RKO (cell line): ENCODE measurements around the gene GRIK4.
A peak's percentile ranks its signal among the peaks of the same experiment; 100 is the strongest.

ENCODE experiments used
- DNase-seq: peaks from one replicate; pipeline ENCODE4 v3.0.0-alpha.2; 2016; ENCODE audit warnings: low spot score

GRIK4 gene

DNA sequence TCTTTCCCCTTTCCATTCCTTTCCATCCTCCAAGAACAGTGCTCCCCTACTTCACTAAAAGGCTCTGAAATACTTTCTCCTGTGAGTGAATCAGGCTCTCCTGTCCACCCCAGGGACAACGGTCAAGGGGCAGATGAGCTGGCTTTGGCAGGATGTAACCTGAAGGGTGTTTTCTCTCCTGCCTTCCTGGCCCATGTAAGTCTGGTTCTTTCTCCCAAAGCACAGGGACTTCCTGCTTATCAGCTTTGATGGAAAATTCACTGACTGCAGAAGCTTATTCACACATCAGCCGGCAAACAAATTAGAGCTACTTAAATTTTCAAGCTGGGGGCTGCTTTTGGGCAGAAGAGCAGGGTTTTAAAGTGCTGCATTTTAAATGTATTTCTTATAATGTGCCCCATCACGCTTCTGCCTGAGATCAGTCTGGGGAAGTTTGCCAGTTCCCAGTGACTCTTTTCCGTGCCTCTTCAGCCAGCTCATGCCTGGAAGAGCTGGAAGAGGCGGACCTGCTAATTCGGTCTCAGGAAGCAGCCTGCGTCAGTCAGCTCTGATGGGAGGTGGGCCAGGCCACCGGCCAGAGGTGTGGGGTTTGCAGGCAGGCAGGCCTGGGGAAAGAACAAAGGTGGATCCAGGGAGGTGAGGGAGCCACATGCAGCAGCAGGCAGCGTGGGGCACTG is 372.0 kb downstream of the GRIK4 start:
- peak; percentile 33 for DNase-seq

DNA sequence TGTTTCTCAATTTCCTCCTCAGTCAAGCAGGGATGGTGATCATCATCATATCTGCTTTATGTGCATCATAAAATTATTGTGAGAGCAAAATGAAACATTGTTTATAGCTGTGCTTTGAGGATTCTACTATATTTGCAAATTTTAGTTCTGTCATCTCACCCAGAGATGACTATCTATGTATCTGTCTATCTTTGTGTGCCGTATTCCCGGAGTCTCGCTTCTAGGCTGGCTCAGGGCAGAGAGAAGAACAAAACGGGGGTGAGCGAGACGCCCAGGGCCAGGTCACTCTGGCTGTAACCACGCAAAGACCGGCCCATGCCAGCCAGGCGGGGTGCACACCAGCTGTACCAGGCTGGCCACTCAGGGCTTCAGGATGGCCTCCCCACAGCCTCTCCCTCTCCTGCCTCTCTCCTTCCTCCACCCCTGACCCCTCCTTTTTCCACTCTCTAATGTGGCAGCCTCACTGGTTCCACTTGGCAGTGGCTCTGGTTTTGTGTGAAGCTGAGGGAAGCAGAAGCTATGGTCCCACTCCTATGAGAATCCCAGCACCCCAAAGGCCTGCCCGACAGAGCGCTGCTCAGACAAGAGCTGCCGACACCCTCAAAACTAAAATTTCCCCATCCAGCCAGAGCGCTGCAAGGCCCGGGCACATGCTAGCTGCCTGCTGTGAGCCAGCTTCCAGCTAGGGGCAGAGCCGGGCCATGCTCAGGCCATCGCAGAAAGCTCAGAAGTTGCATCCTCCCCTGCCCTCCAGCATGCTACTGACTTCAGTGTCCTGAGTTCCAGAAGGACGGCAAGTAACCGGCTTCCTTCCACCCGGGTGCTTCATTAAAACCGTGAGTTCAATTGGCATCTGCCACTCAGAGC is 372.8 kb downstream of the GRIK4 start:
- DNase-seq: no peak

DNA sequence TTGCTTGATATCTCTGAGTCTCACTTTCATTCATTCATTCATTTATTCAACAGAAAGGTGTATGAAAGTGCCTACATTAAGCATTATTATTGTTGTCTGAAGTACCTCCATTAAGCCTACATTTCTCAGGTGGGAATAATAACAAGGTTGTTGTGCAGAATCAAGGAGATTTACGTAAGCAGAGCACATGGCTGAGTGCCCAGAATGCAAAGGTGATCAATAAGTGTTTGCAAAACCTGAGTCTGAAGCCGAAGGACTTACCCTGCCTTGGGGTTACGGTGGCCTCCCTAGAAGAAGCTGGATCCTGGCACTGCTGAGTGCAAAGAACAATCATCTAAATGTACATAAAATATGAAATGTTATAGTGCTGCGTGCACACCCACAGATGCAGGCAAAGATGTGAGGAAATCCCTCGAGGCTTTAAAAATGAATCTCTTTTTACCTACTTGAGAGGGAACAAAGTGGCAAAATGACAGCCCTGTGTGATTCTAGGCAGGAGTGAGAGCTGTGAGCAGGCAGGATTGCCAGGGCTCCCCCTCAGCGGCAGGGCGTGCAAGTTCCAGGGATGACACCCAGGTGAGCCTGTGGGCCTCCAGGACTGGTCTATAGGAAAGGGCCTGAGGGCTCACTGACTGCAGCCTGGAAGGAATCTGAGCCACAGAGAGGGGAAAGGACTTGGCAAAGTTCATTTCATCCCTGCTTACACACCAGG is 379.2 kb downstream of the GRIK4 start:
- no peak for DNase-seq

DNA sequence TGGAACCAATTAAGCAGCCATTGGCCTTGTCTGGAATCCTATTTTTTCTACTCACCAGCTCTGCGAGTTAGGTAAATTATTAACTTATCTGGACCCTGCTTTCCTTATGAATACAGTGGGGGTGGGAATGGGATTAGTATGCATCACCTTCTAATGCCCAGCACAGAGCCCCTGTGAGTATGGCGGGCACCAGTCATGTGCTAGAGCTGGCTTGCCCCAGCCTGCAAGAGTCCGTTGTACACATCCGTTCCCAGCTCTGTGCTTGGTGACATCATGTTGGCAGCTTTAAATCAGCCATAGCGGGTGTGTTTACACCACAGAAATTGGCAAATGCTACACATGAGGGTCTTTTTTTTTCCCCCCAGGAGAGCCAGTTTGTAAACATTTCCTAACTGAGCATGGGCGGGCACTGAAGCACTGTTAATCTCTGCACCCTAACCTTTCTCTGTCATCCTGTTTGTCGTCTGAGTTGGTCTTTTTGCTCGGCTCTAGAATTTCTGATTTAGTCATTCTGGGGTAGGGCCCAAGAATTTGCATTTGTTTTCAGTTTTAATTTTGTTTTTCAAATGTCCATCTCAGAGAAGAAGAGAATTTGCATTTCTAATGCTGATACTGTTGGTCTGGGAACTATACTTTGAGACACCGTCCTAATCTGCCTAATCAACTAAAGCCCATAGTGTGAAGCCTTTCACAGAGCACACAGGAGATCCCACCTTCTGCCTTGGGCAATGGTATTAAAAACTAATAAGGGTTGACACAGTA is 382.1 kb downstream of the GRIK4 start:
- no peak for DNase-seq

DNA sequence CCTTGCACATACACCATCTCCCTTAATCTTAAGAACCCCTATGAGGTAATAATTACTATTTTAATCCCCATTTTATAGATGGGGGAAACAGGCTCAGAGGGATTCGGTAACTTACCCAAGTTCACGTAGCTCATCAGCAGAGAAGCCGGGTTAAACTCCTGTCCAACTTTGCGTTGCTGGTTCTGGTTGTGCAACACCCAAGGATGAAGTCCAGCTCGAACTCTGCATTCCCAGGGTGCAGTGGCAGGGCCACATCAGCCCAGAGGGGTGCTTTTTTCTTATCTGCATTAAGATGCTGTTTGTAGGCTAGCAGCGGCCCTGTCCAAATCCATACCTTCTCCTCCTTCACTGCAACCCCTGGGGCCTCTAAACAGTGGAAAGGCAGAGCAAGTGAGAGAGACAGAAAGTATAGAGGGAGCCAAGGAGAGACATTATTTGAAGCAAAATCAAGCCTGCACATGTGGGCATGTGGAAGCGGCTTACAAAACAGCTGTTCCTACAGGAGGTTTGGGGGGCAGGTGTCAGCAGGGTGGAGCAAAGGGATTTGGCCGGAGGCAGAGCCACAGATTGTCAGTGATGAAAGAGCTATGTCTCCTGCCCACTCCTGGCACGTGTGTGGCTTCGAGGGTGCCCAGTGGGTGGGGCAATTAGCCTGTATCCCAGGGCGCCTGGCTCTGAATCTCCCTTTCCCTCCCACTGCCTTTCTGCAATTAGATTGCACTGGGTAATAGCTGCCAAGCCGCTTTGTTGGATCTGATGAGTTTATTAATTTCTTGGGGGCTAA is 382.8 kb downstream of the GRIK4 start:
- no peak for DNase-seq

DNA sequence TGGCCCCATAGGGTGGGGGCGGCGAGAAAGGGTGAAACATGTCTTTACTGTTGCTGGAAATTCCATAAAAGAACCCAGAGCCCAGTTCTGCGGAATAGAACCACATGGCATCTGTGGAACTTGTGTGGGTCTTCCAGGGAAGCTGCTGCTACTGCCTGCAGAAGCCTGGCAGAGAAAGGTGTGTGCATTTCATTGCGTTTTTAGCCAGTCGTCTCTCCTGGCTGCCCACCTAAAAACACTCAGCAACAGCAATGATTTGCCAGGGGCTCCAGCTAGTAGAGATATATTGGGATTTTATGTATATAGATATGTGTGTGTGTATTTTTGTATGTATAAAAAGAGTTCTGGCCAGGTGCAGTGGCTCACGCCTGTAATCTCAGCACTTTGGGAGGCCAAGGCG is 385.1 kb downstream of the GRIK4 start:
- no peak for DNase-seq

DNA sequence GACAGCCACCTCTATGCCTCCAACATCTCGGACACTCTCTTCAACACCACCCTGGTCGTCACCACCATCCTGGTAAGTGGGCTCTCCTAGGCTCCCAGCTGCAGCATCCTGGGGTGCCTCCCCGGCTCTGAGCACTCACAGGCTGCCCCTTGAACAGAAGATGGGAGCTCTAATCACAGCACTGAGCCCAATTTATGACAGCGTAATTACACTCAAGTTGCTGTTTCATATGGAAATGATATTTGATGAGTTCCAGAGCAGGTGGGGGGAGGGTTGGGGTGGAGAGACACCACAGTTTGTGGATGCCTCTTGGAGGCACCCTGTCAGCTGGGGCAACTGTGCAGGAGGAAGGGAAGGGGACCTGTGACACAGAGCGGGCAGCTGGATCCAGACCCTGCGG is 387.0 kb downstream of the GRIK4 start:
- no peak for DNase-seq

DNA sequence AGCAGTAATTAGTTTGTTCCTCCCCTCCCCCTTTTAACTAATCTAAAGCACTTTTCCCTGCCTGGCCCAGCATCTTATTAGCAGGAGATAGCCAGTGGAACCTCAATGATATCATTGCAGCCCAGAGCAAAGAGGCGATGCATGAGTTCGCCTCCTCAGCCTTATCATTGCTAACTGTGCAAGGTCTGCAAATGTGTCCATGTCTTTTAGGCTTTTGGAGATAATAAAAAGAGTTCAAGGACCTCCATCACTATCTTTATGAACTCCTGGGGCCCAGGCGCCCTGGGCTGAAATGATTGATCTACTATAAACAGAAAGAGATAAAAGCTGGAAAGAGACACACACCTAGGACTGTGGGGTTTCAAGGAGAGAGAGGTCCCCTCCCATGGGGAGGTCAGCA is 388.2 kb downstream of the GRIK4 start:
- DNase-seq: no peak

DNA sequence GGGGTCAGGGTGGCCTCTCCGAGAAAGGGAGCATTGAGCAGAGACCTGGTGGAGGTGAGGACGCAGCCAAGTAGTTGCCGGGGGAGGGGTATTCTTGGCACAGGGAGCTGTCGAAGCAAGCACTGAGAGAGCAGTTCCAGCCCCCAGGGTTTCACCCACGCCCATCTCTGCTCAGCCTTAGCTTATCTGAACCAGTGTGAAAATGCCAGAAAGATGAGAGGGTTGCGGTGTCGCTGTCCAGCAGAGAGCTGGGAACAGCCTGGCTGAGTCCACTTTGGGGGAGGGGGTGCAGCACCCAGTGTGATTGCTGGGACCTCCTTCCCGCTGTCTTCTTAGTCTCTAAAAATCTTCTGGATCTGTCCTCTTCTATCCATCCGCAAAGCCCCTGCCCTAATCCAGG is 389.1 kb downstream of the GRIK4 start:
- DNase-seq: no peak

DNA sequence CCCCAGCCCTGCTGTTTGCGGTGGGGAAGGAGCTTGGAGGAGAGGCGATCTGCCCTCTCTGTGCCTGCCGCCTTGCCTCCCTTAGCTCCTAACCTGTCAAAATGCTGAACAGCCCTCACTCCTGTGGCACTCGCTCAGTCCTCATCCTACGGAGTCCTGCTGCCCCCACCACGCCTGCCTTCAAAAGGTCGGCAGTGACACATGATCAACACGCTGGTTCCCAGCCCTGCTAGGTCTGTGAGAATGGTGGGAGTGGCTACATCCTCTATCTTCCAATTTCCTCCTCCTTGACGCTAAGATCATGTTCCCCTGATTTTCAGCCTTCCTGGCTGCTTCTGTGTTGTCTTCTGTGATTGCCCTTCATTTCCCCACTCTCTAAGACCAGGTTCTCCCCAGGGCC is 392.1 kb downstream of the GRIK4 start:
- no peak for DNase-seq

DNA sequence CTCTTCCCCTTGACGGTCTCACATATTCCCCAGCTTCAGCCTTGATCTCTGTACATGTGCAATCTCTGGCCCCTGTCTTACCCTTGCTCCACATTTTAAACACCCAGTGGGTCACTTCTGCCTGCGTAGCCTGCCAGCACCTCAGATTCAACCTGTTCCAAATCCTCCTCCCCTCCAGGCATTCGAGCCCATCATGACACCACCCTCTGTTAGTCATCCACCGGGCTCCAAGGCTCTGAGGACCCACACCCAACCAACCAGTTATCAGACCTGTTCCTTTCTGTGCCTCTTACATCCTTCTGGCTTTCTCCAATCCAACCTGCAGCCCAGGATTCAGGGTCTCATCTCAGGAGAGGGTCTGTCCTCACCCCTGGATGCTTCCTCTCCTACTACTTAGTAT is 392.6 kb downstream of the GRIK4 start:
- DNase-seq: no peak

DNA sequence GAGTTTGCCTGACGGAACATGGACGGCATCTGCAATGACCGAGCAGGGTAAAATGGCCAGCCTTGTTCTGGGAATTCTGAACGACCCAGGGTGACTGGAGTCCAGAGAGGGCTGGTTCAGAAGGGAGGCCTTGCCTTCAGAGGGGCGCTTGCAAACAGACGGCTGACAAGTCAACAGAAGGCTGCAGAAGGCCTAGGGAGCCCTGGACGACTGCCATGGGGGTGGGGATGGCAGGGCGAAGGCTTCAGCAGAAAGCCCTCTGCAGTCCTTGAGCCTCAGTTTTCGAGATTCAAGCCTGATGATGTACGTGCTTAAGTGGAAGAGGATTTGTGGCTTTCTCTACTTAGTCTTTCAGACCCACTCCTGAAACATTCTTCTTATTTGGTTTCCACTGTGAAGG is 395.2 kb downstream of the GRIK4 start:
- DNase-seq: no peak

DNA sequence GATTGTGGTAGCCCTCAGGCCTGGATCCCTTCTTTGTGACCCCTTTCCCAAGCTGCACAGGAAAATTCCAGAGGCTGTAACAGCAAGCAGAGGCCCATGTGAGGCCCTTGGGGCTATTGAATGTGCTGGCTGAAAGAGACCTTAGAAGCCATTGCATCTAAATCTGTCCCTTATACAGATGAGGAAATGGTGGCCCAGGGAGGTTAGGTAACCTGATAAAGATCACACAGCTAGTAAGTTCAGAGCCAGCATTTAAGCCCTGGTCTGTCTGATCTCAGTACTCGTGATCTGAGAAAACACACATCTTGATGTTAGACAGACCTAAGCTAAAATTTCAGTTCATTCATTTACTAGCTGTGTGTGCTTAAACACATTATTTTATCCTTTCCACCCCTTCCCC is 396.4 kb downstream of the GRIK4 start:
- no peak for DNase-seq

DNA sequence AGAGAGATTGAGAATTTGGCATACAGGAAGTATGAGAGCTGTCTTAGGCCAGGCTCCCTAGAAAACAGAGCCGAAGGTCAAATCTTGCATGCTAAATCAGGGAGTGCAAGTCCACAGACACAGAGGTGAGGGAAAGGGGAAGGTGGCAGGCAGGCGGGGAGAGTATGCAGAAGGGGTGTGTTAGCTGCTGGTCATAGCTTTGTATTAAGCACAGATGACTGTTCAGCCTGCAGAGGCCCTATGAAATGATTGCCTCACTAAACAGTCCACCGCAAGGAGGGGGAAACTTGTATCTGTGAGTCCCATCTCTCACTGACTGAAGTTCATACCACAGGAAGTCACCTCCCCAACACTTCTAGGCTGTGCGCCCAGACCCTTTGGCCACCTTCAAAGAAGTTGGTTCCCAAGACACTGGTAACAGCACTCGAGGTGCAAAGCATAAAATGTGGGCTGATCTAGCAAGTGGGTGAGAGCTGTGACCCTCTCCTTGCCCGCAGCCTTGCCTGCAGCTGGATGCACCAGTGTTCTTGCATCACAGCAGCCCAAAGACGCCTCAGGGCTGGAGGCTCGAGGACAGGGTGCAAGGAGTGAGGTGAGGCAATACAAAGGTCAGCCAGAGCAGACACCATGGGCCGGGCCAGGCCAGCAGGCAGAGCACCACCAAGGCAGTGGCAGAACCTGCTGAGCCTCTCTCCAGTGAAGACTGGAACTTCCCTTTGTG is 397.1 kb downstream of the GRIK4 start:
- no peak for DNase-seq

DNA sequence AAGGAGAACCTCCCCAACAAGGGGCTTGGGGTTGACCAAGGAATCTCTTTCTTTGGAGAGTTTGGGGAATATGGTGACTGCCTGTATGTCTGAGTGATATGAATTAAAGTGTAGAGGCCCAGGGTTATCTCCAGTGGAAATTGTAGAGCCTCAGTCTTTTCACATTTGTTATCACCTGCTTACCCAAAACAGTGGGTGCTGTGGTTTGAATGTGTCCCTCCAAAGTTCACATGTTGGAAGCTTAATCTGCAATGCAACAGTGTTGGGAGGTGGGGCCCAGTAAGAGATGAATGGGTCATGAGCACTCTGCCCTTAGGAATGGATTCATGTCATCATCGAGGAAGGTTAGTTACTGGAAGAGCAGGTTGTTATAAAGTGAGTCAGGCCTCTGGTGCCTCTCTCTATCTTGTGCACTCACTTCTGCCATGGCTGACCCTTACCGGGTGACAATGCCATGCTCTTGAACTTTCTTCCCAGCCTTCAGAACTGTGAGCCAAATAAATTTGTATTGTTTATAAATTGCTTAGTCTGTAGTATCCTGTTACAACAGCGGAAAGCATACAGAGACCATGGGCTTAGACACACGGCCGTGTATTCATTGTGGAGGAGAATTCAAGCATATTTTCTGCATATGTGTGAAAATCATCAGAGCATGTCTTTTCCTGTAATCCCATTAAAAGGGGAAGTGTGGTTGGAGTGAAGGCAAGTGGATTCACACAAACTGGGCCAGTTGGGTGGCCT is 398.3 kb downstream of the GRIK4 start:
- DNase-seq: no peak

DNA sequence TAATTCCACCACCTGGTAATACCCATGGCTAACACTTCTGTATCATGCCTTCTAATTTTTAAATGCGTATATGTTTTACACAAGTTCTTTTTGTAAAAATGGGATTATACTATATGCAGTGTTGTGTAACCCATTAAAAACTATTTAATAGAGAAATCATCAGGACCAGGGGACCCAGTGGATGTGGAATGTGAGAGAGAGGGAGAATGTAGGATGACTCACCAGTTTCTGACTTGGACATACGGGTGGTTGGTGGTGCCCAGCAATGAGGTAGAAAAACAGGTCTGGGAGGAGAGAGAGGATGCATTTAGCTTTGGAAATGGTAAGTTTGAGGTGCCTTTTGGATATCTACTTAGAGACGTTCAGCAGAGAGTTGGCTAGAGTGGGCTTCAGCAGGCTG is 400.4 kb downstream of the GRIK4 start:
- no peak for DNase-seq

DNA sequence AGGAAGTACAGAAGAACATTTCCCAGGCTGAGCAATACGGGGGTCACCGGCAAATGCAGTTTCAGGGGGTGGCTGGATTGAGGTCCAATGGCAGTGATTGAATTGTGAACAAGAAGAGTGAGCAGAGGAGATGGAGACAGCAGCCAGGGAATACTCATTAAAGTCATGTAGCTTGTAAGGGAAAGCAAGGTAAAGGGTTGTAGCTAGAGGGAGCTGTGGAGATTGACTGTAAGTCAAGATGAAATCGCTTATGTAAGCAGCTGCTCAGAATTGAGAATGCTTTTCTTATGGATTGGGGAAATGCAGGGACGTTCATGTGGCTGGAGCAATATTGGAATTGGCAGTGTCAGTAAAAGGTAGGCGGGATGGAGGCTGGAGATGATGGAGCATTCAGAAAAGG is 401.0 kb downstream of the GRIK4 start:
- peak; percentile 55 for DNase-seq

DNA sequence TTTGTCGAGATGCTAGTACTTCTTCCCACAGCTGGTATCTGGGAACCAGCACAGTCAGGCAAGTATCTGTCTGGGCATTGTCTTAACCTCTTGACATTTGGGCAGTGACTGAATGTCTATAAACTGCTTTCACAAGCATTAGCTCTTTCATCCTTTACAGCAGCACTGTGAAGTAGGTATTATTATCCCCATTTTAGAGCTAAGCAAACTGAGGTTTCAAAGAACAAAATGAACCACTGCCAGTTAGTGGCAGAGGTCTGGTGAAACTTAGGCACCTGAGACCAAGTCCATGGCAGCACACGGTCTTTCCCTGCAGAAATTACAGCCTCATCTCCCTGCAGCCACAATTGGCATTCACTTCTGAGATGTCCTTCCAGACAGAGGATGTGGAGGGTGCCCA is 401.4 kb downstream of the GRIK4 start:
- DNase-seq: no peak

DNA sequence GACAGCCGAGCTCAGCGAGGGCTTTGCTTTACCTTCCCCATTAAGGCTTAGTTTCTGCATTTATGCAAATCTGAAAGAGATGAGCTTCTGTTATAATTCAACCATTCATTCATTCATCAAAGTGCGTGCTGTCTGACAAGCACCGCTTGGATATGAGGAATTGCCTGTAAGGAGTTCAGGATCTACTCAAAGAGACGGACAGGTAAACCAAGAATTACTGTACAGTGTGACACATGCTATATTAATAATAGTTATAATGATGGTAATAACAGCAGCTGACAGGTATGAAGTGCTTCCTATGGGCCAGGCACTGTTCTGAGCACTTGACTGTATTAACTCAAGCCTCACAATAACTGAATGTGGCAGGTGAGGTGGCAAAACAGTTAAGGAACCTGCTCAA is 402.5 kb downstream of the GRIK4 start:
- no peak for DNase-seq

DNA sequence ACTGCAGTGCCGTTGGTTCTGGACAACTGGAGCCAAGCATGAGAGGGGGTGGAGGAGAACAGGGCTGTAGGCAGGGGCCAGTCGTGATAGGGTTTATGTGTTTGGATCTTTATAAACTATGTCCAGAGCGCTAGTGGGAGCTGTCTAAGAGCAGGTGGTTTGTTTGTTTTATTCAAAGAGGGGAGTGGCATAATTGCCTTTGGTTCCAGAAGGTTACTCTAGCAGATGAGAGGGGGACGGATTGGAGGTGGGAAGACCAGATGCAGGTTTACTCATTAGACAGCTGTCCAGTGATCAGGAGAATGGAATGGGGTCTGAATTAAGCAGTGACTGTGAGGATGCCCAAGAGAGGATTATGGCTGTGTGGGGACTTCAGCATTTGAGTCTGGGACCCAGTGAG is 403.1 kb downstream of the GRIK4 start:
- DNase-seq: no peak
